Testis (tissue), 2 donors: ENCODE measurements around the gene ADPRS.

ENCODE experiments used
- POLR2A ChIP-seq: fragments of 450-650 bp; IDR thresholded peaks from one replicate; pipeline ENCODE4 v1.6.1; 2017; ENCODE audit warnings: antibody characterized with exemption, mild to moderate bottlenecking, moderate library complexity
- TF ChIP-seq, protein P1 (sequence below), 3 experiments: fragments of 450-650 bp in 2 of 3; fragments of 200-600 bp in 1 of 3; sonication (generic) in 1 of 3; IDR thresholded peaks; one replicate each; pipeline ENCODE4 v1.5.1; 2016 to 2019; ENCODE audit warnings: antibody characterized with exemption in 3 of 3, mild to moderate bottlenecking in 2 of 3, moderate library complexity in 1 of 3

DNA sequence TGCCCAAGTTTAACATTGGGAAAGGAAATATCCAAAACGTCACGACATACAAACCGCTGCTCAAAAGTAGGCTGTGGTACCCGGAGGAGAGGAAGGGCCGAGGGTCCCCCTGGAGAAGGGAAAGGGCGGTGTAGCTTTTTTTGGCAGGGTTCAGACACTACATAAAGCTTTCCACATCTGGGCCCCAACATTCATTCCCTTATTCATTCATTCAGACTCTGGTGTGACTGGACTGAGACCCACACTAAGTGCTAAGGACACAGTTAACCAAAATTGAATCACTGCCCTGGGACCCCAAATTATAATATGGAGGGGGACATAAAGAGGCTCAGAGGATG lies 46.6 kb downstream of the ADPRS start:
- no peak for TF ChIP-seq POLR2A
- TF ChIP-seq, protein P1, sequence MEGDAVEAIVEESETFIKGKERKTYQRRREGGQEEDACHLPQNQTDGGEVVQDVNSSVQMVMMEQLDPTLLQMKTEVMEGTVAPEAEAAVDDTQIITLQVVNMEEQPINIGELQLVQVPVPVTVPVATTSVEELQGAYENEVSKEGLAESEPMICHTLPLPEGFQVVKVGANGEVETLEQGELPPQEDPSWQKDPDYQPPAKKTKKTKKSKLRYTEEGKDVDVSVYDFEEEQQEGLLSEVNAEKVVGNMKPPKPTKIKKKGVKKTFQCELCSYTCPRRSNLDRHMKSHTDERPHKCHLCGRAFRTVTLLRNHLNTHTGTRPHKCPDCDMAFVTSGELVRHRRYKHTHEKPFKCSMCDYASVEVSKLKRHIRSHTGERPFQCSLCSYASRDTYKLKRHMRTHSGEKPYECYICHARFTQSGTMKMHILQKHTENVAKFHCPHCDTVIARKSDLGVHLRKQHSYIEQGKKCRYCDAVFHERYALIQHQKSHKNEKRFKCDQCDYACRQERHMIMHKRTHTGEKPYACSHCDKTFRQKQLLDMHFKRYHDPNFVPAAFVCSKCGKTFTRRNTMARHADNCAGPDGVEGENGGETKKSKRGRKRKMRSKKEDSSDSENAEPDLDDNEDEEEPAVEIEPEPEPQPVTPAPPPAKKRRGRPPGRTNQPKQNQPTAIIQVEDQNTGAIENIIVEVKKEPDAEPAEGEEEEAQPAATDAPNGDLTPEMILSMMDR (IDR thresholded peaks at IDR 0.05): no peak
